ENCODE results near the gene ELP4.
"Not testable (repeated sequence)": the region's sequence is repeated elsewhere in the genome, so short reads cannot be mapped to it uniquely, and the experiment has no call there.

The ELP4 gene

DNA sequence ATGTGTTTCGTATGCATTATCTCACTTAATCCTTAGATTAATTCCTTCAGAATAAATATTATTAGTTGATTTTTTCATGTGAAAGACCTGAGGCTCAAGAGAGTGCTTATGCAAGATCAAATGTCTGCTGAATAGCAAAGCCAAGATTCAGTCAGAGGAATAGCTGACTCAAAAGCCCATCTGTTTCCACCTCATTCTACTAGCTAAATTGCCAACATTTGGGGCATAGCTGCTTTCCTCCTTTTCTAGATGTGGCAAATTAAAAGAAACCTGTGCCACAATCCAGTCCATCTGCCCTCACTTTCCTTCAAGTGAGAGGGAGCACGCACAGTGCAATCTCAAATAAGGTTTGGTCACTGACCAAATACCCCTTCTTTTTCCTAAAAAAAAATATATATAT, 180.5 kb downstream of the ELP4 start:
- DNase-seq (ENCODE audit: low read depth) = peak; percentile 36
- TF ChIP-seq CTCF (conservative IDR thresholded peaks at IDR 0.05; ENCODE audit: low read depth, low read length) = no peak
- no peak overlapping the region for H3K4me3 ChIP-seq (ENCODE audit: low read depth, low read length)

DNA sequence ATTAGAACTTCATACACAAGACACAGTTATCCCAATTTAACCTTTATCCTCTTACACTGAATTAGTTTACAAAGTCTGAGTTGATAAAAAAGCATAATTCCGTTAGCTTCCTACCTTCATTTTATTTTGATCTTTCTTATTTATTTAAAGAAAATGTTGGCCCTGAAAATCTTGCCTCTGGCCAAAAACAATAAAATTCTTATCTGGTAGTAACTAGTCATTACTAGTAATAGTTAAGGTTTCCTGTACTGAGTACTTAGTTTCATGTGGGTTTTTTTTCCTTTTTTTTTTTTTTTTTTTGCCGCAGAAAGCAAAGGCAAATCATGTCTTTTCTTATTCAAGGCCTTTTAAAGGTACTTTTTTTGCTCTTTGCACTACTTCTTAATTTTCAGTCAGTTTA, 180.9 kb downstream of the ELP4 start:
- H3K4me3 ChIP-seq (ENCODE audit: low read depth, low read length) = no peak overlapping the region
- TF ChIP-seq CTCF (conservative IDR thresholded peaks at IDR 0.05; ENCODE audit: low read depth, low read length) = no peak
- DNase-seq (ENCODE audit: low read depth) = no peak

GRCh38 chr11:31692466-31692865, 182.9 kb downstream of the ELP4 start:
- no peak for DNase-seq (ENCODE audit: low read depth)
- no peak for TF ChIP-seq CTCF (conservative IDR thresholded peaks at IDR 0.05; ENCODE audit: low read depth, low read length)
- H3K4me3 ChIP-seq (ENCODE audit: low read depth, low read length) = no peak overlapping the region

DNA sequence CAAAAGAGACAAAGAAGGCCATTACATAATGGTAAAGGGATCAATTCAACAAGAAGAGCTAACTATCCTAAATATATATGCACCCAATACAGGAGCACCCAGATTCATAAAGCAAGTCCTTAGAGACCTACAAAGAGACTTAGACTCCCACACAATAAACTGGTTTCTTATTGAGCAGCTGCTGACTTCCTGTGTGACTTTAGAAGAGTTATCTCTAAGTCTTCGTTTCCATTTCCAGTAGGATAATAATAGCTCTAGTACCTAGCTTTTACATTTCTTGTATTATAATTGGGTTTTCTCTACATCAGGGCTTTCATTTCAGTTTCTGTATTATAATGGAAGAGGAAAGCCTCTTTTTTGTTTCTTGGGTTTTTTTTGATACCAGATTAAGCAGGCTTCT, 187.5 kb downstream of the ELP4 start:
- DNase-seq (ENCODE audit: low read depth); H3K4me3 ChIP-seq (ENCODE audit: low read depth, low read length): not testable (repeated sequence)

GRCh38 chr11:31699066-31699465, 189.5 kb downstream of the ELP4 start:
- no peak for DNase-seq (ENCODE audit: low read depth)
- no peak for TF ChIP-seq CTCF (conservative IDR thresholded peaks at IDR 0.05; ENCODE audit: low read depth, low read length)
- H3K4me3 ChIP-seq (ENCODE audit: low read depth, low read length) = no peak overlapping the region

DNA sequence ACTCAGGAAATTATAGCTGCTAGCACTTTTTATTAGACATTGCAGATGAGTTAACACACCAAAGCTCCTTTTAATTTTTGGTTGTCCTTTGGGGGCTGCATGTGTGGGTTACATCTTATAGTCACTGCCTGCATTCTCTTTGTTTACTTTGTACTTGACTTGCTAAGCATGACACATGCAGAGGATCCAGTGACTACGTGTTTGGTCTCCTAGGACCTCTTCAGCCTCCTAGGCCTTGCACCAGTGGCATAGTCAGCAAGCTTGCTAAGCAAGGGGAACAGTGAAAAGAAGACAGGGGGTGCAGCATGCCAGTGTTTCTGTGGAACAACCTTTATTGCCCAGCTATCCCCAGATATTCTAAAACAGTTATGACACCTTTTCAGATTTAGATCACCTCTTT, 193.4 kb downstream of the ELP4 start:
- peak; percentile 26 for DNase-seq (ENCODE audit: low read depth)
- H3K4me3 ChIP-seq (ENCODE audit: low read depth, low read length) = no peak overlapping the region
- TF ChIP-seq CTCF (conservative IDR thresholded peaks at IDR 0.05; ENCODE audit: low read depth, low read length) = no peak

- DNase-seq (ENCODE audit: low read depth) = no peak
Measured at GRCh38 chr11:31706357-31706756, 196.8 kb downstream of the ELP4 start.

More at GRCh38 chr11:31706357-31706756, 196.8 kb downstream of the ELP4 start:
- no peak overlapping the region for H3K4me3 ChIP-seq (ENCODE audit: low read depth, low read length)
- no peak for TF ChIP-seq CTCF (conservative IDR thresholded peaks at IDR 0.05; ENCODE audit: low read depth, low read length)
